GM12875 (cell line): ENCODE results near the gene PTPN5.

ENCODE experiments used
- H3K4me3 ChIP-seq: one replicate; pipeline ENCODE4 v1.5.1; 2011; ENCODE audit warnings: low read depth, low read length, control low read depth
- CTCF ChIP-seq: IDR thresholded peaks from 2 replicates; pipeline ENCODE4 v1.5.1; 2011; ENCODE audit warnings: low read depth, mild to moderate bottlenecking, control low read depth, inconsistent platforms, low read length, moderate library complexity, borderline replicate concordance; ENCODE audit not compliant: insufficient read depth

Gene PTPN5

GRCh38 chr11:18754308-18754707 lies 37.3 kb downstream of the PTPN5 start:
- no peak overlapping the region for H3K4me3 ChIP-seq
- no peak for TF ChIP-seq CTCF

- TF ChIP-seq CTCF, result no peak
- H3K4me3 ChIP-seq, result no peak overlapping the region
Measured at GRCh38 chr11:18752502-18752901, 39.1 kb downstream of the PTPN5 start.

- no peak overlapping the region for H3K4me3 ChIP-seq
- no peak for TF ChIP-seq CTCF
Measured at GRCh38 chr11:18750944-18751343, 40.7 kb downstream of the PTPN5 start.

- H3K4me3 ChIP-seq, result no peak overlapping the region
- no peak for TF ChIP-seq CTCF
Measured at GRCh38 chr11:18749681-18750319, 41.8 kb downstream of the PTPN5 start.

GRCh38 chr11:18748766-18749365 lies 42.7 kb downstream of the PTPN5 start:
- H3K4me3 ChIP-seq, result no peak overlapping the region
- TF ChIP-seq CTCF, result no peak

- no peak for TF ChIP-seq CTCF
- H3K4me3 ChIP-seq, result no peak overlapping the region
Measured at GRCh38 chr11:18745251-18745650, 46.3 kb downstream of the PTPN5 start.

- no peak for TF ChIP-seq CTCF
- H3K4me3 ChIP-seq, result no peak overlapping the region
Measured at GRCh38 chr11:18743900-18744514, 47.6 kb downstream of the PTPN5 start.
